GM19455 (cell line): ENCODE results near the gene APOBEC3C.
"Not testable (repeated sequence)": the region's sequence is repeated elsewhere in the genome, so short reads cannot be mapped to it uniquely, and the experiment has no call there.

Experiments
- ATAC-seq: cut with Tn5 transposase; IDR thresholded peaks from one replicate; pipeline ENCODE4 v1.9.1; 2021; ENCODE audit not compliant: unreplicated experiment

The APOBEC3C gene

GRCh38 chr22:39013942-39014722 lies at the start of gene APOBEC3C:
APOBEC3C (plus strand) TSS chr22:39014257; CDS start chr22:39014363, 106 bp downstream.
- ATAC-seq, result peak; percentile 94

- no peak for ATAC-seq
Observed at GRCh38 chr22:38964306-38964705, 49.8 kb upstream of the APOBEC3C start.

- ATAC-seq, result no peak
Observed at GRCh38 chr22:38964989-38965388, 49.1 kb upstream of the APOBEC3C start.

GRCh38 chr22:38965614-38966379 lies 48.3 kb upstream of the APOBEC3C start:
- no peak for ATAC-seq

GRCh38 chr22:38966380-38966702 lies 47.7 kb upstream of the APOBEC3C start:
- ATAC-seq, result no peak

- ATAC-seq, result no peak
Observed at GRCh38 chr22:38966942-38967341, 47.1 kb upstream of the APOBEC3C start.

- no peak for ATAC-seq
Observed at GRCh38 chr22:38967451-38968450, 46.3 kb upstream of the APOBEC3C start.

- ATAC-seq, result no peak
Observed at GRCh38 chr22:38968801-38969200, 45.3 kb upstream of the APOBEC3C start.

- ATAC-seq, result no peak
Observed at GRCh38 chr22:38970551-38970950, 43.5 kb upstream of the APOBEC3C start.

GRCh38 chr22:38971202-38971601 lies 42.9 kb upstream of the APOBEC3C start:
- ATAC-seq, result no peak

- ATAC-seq, result no peak
Observed at GRCh38 chr22:38971791-38972190, 42.3 kb upstream of the APOBEC3C start.

GRCh38 chr22:38972558-38972957 lies 41.5 kb upstream of the APOBEC3C start:
- no peak for ATAC-seq

GRCh38 chr22:38973289-38974169 lies 40.5 kb upstream of the APOBEC3C start:
- ATAC-seq, result no peak

- ATAC-seq, result no peak
Observed at GRCh38 chr22:38974170-38974825, 39.8 kb upstream of the APOBEC3C start.

GRCh38 chr22:38974826-38975175 lies 39.3 kb upstream of the APOBEC3C start:
- ATAC-seq, result no peak

- ATAC-seq, result not testable (repeated sequence)
Observed at GRCh38 chr22:38977289-38977688, 36.8 kb upstream of the APOBEC3C start.

GRCh38 chr22:38980587-38980986 lies 33.5 kb upstream of the APOBEC3C start:
- ATAC-seq, result not testable (repeated sequence)

GRCh38 chr22:38981005-38981991 lies 32.8 kb upstream of the APOBEC3C start:
- no peak for ATAC-seq
